ENCODE results near the gene RIGI.
"Not testable (repeated sequence)": the region's sequence is repeated elsewhere in the genome, so short reads cannot be mapped to it uniquely, and the experiment has no call there.

RIGI gene

DNA sequence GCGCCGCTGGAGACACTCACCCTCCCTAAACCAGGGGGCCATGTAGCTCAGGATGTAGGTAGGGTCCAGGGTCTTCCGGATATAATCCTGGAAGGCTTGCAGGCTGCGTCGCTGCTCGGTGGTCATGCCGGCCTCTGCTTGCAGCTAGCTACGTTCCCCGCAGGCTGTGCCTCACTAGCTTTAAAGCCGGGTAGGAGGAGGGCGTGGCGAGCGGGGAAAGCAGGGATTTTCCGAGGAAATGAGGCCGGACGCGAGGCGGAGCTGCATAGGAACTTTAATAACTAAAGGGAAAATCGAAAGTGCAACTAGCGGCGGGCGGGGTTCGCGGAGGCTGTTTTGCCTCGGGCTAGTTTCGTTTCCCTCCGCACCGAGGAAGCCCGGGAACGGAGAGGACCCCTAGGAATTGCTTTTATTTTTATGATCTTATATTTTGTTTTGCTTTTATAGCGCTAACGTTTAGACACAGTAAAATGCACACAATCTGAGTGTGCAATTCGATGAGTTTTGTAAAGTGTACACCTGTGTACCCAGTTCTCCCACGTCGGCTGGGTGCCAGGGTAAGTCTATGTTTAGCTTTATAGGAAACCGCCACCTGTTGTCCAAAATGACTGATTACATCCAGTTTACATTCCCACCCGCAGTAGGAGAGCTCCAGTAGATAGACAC lies at the start of gene RIGI:
RIGI (minus strand) TSS at position 156 of the 666 bp plus-strand sequence; CDS start at position 126, 30 bp downstream.
- DNase-seq: peak; percentile 94

DNA sequence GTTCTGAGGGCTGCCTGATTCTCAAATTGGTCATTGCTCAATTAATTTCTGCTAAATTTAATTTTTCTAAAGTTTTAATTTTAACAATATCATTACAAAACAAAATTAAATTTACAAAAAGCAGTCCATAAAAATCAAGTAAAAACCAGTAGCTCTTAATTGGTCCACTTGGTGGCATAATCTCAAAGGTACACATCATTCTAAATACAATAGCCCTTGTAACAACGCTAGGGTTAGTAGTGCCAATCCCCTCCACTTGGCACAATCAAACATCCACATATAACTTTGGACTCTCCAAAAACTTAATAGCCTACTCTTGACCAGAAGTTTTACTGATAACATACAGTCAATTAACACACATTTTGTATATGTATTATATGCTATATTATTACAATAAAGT lies 48.9 kb upstream of the RIGI start:
- no peak for DNase-seq

DNA sequence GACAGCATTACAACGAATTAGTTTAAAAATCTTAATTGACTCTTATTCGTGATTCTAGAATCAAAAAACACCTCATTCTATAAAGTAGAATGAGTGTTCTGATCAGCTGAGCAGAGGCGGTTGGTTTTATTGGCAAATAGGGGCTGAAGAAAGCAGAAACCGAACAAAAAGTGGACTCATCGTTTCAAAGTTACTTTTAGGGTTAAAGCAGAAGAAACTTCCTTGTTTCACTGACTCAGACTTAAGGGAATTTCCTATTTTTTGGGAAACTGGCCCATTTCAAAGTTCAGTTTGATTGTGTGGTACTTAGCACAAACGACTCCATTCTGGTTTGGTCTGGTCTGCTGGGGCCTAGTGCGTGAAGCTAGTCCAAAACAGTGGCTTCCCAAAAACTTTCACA lies 47.8 kb upstream of the RIGI start:
- DNase-seq: no peak

DNA sequence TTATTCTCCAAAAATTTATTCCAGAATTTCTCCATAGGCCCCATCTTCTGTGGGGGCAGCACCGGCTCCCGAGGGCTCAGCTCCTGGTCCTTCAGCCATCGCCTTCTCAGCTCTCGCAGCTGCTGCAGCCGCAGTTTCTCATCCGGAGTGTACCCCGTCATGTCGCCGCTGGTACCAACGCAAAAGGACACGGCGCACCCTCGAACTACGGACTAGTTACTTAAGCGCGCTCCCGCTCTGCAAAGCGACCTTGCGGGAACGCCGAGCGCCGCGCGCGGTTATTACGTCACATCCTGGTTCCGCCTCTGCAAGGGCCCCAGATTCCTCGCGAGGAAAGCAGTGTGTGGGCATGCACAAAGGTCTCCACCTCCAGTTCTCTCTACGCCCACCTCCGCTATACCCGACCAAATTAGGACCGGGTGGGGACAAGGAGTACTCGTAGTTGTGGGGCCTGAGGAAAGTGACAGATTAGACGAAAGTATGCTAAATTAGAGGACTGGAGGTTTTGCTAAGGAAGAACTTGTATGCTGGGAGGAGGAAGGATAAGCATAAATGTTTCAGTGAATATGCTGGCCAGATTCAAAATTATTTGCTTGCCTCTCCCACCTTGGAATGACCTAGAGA lies 47.0 kb upstream of the RIGI start, which contains the start of gene NDUFB6:
NDUFB6 (minus strand) TSS at position 260 of the 624 bp plus-strand sequence; CDS start at position 161, 99 bp downstream.
- peak; percentile 86 for DNase-seq

DNA sequence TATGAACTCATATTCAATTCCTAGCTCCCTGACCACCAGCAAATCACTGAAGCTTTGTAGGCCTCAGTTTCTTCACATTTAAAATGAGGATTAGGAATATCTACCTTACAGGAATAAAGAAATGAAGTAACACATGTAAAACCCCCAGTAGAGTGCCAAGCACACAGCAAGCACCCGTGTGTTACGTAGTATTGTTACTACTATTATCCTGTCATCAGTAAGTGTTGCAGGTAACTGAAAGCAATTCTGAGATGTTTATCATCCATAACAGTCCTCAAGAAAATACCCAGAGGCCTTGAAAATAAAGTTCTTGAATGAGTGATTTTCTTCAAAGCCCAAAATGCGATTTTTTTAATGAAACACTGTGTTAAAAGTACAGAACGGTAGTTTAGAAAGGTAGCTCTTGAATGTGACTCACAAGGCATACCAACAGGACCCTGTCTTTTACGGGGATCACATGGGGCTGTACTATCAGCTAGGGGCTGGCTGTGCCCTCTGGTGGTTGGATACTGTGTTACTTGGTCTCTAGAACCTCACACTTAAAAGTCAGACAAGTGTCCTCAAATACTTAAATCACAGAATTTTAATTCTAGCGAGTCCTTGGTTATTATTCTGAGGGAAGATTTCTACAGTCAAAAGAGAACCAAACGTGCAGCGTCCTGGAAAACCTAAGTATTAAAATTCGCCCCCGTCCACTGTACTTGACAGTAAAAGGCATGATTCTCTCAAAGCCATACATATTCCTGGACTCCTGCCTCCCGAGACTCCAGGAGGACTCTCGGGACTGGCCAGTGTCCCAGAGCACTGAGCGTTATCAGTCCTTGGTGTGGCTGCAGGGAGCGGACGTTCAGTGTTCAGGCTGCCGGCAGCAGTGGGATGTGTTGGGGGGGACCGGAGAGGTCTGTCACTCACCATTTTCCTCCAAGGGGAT lies 46.2 kb upstream of the RIGI start:
- peak; percentile 70 for DNase-seq

DNA sequence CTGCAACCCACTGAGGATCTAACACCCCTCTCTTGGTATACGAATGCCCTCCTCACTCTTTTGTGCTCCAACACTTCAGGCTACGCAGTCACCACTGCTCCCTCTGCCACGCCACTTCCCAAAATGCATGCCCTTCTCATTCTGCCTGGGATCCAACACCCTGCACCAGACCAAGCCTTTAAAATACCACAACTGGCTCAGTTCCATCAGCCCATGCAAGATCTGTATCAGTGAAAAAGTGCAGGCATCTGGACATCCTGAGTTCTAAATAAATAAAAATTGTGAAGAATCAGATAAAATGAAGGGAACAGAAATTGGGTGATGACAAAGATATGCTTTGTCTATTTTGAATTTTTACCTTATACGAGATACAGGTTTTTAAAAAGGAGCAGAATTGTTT lies 44.3 kb upstream of the RIGI start:
- DNase-seq: no peak

DNA sequence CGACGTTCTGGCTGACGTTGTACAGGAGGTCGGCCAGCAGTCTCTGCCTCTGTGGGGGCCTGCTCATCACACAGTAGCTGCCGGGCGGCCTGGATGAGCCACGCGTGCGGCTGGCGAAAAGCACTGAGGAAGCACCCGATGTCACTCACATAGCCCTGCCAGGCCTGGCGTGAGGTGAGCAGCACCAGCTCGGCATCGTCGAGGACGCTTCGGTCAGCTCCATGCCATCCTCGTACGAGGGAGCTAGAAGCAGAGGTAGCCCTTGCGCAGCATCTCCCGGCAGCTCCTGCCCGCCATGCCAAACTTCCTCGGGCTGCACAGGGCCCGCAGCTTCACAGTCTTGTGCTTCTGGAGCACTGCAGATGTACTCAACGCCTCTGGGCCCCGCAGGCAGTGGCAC lies 40.8 kb upstream of the RIGI start:
- DNase-seq: no peak

DNA sequence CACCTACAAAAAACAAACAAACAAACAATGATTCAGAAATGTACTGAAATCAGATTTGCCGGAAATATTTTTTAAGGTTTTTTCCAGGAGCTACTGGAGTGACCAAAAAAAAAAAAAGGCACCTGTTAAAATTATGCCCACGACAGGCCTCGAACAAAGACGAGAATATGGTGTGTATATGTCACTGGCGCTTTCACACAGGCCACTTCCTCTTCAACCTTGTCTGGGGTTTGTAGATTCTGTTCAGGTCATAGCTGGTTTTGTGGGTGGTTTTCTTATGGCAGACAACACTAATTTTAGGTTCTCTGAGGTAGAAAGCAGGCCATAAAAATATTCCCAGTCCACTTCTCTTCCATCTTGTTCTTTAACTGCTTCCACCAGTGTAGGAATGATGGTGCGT lies 40.0 kb upstream of the RIGI start:
- no peak for DNase-seq

DNA sequence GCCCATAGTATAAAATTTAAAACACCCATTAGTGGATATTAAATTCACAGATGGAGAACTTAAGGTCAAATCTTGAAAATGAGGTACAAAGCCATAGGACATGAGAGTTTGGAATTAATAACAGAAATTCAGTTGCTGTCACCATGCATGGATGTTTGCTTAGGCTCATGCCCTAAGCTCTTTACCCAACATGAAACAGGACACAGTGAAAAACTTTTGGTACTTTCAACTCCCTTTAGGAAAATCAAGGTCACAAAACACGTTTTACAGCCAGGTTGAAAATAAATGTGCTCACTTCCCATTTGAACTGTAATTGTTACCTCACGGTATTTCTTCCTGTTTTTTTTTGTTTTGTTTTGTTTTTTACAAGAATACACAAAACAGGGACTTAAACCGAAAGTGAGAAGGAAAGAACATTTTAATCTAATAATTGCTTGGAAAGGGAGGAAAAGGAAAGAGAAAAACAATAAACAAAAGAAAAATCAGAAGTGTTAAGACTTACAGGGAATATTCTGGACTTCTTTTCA lies 32.5 kb upstream of the RIGI start:
- no peak for DNase-seq

DNA sequence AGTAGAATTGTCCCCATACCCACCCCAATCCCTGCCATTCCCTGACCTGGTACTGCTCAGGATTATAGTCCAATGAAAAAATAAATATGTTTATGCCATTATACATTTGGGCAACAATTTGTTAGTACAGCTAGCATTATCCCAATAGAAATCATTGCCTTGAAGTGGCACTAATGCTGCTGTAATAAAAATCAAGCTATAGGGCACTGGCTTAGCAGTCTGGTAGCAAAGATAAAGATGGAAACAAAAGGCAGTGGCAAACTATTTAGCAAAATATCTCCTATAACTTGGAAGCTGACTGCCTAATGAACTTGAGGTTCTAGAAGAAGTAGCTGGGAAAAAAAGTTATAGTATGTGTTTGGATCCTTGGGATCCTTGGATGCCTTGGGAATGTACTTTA lies 28.6 kb upstream of the RIGI start:
- DNase-seq: no peak

DNA sequence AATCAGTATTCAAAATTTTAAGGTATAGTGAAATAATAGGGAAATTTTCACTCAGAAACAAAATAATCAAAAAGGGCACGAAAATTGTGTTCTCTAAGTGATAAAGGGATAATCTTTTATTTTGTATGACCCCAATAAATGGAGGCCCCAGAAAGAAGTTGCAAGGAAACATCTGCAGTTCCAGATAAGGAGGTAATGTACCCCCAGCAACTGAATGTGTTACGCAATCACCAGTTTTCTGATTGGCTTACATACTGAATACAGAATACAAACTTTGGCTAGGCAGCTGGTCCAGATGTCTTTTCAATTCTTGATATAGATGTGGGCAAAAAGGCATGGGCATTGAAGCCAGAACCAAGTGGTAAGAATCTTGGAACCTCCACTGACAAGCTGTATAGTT lies 28.1 kb upstream of the RIGI start:
- no peak for DNase-seq

DNA sequence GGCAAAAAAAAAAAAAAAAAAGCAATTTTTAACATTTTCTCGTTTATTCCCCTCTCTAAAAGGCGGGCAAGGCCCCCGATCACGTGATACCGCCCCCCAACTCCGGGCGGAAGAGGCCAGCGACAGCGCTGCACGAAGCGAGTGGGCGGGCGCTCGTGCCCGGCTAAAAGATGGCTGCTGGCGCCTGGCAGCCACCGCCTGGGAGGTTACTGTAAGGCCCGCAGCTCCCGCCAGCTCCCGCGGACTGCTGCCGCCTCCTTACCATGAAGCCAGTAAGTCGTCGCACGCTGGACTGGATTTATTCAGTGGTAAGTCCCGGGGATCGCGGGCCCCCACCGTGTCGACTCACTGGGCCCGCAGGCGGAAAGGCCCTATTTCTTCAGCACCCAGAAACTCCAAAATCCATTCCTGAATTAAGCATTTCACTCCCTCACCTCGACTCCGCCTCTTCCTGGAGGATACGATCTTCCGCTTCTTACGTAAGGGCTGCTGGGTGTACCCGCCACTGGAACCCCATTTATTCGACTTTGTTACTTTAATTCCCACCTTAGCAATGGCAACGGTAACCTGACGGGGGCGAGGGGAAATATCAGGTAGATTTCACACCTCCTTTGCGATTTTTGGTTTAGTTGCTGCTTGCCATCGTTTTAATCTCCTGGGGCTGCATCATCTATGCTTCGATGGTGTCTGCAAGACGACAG lies 26.3 kb upstream of the RIGI start, which contains the start of the genes SMIM27 and TOPORS:
SMIM27 (plus strand) TSS at position 156 of the 701 bp plus-strand sequence; CDS start at position 264, 108 bp downstream.
TOPORS (minus strand) TSS at position 415 of the 701 bp plus-strand sequence; CDS start at position 265, 150 bp downstream.
- DNase-seq: peak; percentile 87

DNA sequence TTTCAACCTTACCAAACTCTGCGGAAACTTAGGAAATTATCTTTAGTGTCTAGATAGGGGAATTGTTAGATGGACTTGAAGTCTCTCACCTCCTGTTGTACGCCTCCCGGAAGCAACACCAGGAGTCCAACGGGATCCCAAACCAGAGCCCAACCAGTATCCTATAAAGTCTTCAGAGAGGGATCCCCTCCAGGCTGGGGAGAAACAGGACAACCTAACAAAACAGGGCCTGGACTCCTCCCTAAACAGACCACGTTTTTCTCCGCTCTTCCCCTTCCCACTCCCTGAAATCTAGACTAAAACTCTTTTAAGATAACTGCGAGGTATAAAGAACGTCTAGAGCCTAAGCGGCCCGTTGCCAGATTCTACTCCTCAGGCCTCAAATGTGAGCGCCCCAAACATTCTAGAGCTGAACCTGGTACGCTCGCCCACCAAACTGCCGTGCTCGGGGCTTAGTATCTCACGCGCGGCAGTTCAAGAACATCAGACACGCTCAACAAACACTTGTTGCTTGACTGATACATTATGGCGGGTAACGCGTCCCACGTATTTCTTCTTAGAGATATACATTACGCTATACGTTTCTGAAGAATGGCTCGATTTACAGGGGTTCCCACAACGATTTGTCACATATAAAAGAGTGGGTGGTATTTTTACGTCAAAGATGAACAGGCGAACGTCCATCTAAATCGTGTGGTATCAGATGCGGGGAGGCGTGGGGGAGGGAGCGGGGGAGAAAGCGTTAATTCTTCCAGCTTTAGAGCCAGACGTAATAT lies 25.5 kb upstream of the RIGI start:
- DNase-seq: peak; percentile 80

DNA sequence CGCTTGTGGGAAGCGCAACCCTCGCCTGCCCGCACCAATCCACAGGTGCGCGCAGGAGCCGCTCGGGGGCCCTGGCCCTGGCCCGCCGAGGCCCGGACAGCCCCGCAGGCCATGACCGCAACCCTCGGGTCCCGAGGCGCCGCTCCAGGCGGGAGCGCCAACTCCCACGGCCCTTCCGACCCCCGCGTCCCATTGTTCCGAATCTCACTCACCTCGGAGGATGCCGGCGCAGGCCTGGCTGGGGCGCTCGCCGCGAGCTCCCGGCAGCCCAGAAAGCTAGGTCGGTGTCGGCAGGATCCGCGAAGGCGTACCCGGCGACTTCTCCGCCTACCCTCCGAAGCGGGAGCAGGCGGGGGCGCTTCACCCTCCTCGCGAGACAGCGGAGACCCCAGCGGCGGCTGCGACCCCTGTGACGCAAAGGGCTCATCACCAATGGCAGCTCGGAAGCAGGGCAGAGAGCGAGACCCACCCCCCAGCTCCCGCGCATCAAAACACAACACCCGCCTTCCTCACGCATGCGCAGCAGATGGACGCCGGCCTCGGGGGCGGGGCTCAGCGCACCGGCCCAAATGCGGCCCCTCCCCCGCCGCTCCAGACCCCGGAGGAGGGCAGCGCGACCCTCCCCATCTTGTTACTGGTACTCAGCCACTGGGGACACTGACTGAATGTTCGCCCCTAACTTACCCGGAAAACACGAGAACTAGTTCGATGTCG lies 24.7 kb upstream of the RIGI start:
- DNase-seq: peak; percentile 87

DNA sequence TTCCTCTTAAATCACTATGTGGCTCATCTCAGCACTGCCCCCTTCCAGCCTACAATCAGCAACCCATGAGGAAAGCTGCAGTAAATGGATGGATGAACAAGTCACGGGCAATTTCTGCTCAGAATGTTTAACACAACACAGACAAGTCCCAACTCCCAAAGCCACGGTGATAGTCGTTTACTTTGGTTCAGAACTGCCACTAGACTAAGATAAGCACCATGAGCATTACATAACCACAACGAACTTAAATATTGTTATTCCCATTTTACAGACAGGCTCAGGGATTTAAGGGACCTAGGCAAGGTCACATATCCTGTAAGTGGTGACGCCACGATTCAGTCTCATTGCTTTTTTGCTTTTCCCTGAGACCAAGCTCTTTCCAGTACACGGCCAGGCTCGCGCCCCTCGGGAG lies 24.2 kb upstream of the RIGI start:
- DNase-seq: peak; percentile 20

DNA sequence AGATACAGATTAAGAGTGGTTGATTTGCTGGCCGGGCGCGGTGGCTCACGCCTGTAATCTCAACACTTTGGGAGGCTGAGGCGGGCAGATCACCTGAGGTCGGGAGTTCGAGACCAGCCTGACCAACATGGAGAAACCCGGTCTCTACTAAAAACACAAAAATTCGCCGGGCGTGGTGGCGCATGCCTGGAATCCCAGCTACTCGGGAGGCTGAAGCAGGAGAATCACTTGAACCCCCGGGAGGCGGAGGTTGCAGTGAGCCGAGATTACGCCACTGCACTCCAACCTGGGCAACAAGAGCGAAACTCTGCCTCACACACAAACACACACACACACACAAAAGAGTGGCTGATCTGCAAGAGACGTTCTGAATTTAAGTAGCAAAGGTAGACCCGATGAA lies 22.2 kb upstream of the RIGI start:
- not testable (repeated sequence) for DNase-seq

DNA sequence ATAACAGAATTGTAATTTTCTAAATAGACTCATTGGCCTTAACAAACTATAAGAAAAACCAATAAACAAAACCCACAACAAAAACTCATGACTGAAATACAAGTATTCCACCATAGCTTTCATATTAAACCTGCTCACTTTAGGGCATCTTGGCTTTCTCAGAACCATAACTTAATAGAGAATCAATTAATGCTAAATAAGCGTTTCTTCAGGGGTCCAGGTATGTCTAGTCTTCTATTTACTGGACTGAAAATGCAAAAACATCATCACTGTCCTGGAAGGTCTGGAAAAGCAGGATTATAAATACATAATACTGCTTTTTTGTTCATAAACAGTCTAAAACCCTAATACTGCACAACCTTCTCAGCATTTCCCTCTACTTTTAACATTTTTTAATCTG lies 19.9 kb upstream of the RIGI start:
- DNase-seq: no peak

DNA sequence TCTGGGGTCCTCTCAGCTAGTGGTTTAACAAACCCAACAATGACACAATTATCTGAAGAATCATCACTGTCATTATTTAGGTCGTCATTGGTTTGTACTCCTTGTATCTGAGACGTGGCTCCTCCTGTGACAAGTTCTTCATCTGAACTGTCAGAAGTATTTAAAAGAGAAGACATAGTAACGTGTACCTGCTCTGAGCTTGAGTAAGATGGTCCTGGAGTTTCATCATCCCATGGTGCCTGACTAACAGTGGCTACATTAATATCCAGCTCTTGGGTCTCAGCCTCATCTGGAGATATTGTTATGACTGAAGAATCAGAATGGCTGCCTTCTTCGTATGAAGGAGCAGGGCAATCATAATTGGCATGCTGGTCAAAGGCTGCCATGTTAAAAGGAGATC lies 17.1 kb upstream of the RIGI start:
- no peak for DNase-seq

DNA sequence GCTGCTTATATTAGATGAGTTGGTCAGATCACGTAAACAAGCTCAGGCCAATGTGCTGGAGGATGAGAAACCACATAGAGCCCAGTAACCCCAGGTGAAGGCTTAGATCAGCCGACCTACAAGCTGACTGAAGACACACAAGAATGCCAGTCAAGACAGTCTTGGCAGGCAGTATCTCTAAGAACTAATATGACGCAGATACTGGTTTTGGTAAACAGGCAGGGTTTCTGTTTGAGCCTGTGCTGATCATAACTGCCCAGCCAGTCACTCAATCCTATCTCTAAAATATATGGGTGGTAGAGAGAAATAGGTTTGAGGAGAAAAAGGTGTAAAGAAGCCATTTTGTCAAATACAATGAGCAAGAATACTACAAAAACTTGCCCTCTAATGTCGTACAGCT lies 7.8 kb upstream of the RIGI start:
- DNase-seq: no peak

DNA sequence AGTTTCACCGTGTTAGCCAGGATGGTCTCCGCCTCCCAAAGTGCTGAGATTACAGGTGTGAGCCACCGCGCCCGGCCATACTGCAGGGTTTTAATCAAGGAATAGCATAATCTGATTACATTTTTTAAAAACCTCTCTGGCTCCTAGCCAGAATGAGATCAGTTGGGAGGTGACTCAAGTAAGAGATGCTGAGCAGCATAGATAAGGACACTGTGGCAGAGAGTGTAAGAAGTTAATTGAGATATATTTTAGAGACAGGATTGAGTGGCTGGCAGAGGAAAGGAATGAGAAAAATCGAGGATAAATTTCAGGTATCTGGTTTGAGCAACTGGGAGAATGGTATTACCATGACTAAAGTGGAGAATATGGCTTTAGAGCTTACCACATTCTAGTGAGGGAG lies 7.3 kb upstream of the RIGI start:
- DNase-seq: no peak

DNA sequence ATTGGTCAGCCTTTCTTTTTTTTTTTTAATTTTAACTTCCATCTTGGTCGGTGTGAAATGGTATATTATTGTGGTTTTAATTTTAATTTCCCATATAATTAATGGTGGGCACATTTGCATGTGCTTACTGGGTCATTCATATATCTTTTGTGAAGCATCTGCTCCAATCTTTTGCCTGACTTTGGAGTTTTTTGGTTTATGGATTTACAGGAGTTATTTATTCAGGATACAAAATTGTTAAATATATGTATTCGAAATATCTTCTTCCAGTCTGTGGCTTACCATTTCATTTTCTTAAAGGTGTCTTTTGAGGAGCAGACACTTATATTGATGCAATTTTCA lies 682 bp upstream of the RIGI start:
- no peak for DNase-seq

Data from kidney glomerular epithelial cell (primary cell).